H9 (cell line): Measurements from ENCODE around the gene KIF16B. TPM values are rescaled to one million over a fixed set of nuclear protein-coding genes. Genes with fewer than 3 reads are reported as not detected.

Experiments used
- DNase-seq: peaks from one replicate; pipeline ENCODE4 v3.0.0-alpha.2; 2017
- H2AFZ ChIP-seq: one replicate; pipeline ENCODE4 v1.6.1; 2013; ENCODE audit warnings: mild to moderate bottlenecking, low read length, control low read depth, moderate library complexity
- H2AK5ac ChIP-seq: 2 replicates; pipeline ENCODE4 v1.6.1; 2013; ENCODE audit warnings: low read length, control low read depth, mixed read lengths; ENCODE audit not compliant: insufficient read length
- H2BK120ac ChIP-seq: one replicate; pipeline ENCODE4 v1.6.1; 2013; ENCODE audit warnings: low read depth, mild to moderate bottlenecking, low read length, control low read depth, inconsistent platforms; ENCODE audit not compliant: poor library complexity, severe bottlenecking
- H2BK12ac ChIP-seq: 2 replicates; pipeline ENCODE4 v1.6.1; 2013; ENCODE audit warnings: low read length, control low read depth, mixed read lengths, low read depth; ENCODE audit not compliant: insufficient read length
- H2BK15ac ChIP-seq: 2 replicates; pipeline ENCODE4 v1.6.1; 2013; ENCODE audit warnings: low read depth, low read length, control low read depth
- H2BK20ac ChIP-seq: one replicate; pipeline ENCODE4 v1.6.1; 2013; ENCODE audit warnings: low read depth, mild to moderate bottlenecking, low read length, control low read depth, inconsistent platforms; ENCODE audit not compliant: poor library complexity, severe bottlenecking
- H2BK5ac ChIP-seq: 2 replicates; pipeline ENCODE4 v1.6.1; 2013; ENCODE audit warnings: low read length, control low read depth, mixed read lengths; ENCODE audit not compliant: insufficient read length
- H3K14ac ChIP-seq: 2 replicates; pipeline ENCODE4 v1.6.1; 2013; ENCODE audit warnings: low read length, control low read depth; ENCODE audit not compliant: insufficient read depth
- H3K18ac ChIP-seq: 2 replicates; pipeline ENCODE4 v1.6.1; 2013; ENCODE audit warnings: low read depth, mild to moderate bottlenecking, mixed read lengths, low read length, control low read depth; ENCODE audit not compliant: insufficient read length
- H3K23ac ChIP-seq: 2 replicates; pipeline ENCODE4 v1.6.1; 2013; ENCODE audit warnings: low read length, control low read depth, mixed read lengths, low read depth; ENCODE audit not compliant: insufficient read length
- H3K23me2 ChIP-seq: 2 replicates; pipeline ENCODE4 v1.6.1; 2013; ENCODE audit warnings: low read depth, mild to moderate bottlenecking, mixed read lengths, low read length, control low read depth; ENCODE audit not compliant: insufficient read length, poor library complexity, severe bottlenecking
- H3K27ac ChIP-seq: 2 replicates; pipeline ENCODE4 v1.5.1; 2013; ENCODE audit warnings: low read length, control low read depth, mixed read lengths, low read depth; ENCODE audit not compliant: insufficient read length
- H3K27me3 ChIP-seq: 2 replicates; pipeline ENCODE4 v1.6.1; 2013; ENCODE audit warnings: low read length, control low read depth, inconsistent platforms; ENCODE audit not compliant: insufficient read depth
- H3K4ac ChIP-seq: 2 replicates; pipeline ENCODE4 v1.6.1; 2013; ENCODE audit warnings: low read depth, mild to moderate bottlenecking, control low read depth, inconsistent platforms, low read length, moderate library complexity
- H3K4me1 ChIP-seq: 2 replicates; pipeline ENCODE4 v1.6.1; 2013; ENCODE audit warnings: low read length, control low read depth, inconsistent platforms; ENCODE audit not compliant: insufficient read depth
- H3K4me2 ChIP-seq: 2 replicates; pipeline ENCODE4 v1.6.1; 2013; ENCODE audit warnings: low read length, control low read depth, mixed read lengths; ENCODE audit not compliant: insufficient read length, insufficient read depth
- H3K56ac ChIP-seq: 2 replicates; pipeline ENCODE4 v1.6.1; 2013; ENCODE audit warnings: low read depth, mild to moderate bottlenecking, mixed read lengths, low read length, control low read depth; ENCODE audit not compliant: insufficient read length
- H3K79me1 ChIP-seq: 2 replicates; pipeline ENCODE4 v1.6.1; 2013; ENCODE audit warnings: low read depth, mild to moderate bottlenecking, moderate library complexity, low read length, control low read depth, inconsistent platforms; ENCODE audit not compliant: insufficient read depth, poor library complexity, severe bottlenecking
- H3K79me2 ChIP-seq: 2 replicates; pipeline ENCODE4 v1.6.1; 2013; ENCODE audit warnings: low read length, control low read depth, inconsistent platforms; ENCODE audit not compliant: insufficient read depth
- H3K9ac ChIP-seq: 2 replicates; pipeline ENCODE4 v1.6.1; 2013; ENCODE audit warnings: low read length, control low read depth, mixed read lengths; ENCODE audit not compliant: insufficient read length; ENCODE audit errors: extremely low read depth
- H3K9me3 ChIP-seq: one replicate; pipeline ENCODE4 v1.6.1; 2013; ENCODE audit warnings: low read depth, low read length, inconsistent platforms; ENCODE audit not compliant: control insufficient read depth
- H3T11ph ChIP-seq: one replicate; pipeline ENCODE4 v1.6.1; 2013; ENCODE audit warnings: mild to moderate bottlenecking, low read length, control low read depth, inconsistent platforms
- H4K20me1 ChIP-seq: one replicate; pipeline ENCODE4 v1.6.1; 2013; ENCODE audit not compliant: control insufficient read depth, insufficient read length, insufficient read depth
- H4K5ac ChIP-seq: 2 replicates; pipeline ENCODE4 v1.6.1; 2013; ENCODE audit warnings: low read depth, mild to moderate bottlenecking, mixed read lengths, low read length, control low read depth; ENCODE audit not compliant: insufficient read length
- H4K8ac ChIP-seq: replicated peaks from 2 replicates; pipeline ENCODE4 v1.6.1; 2013; ENCODE audit warnings: low read length, control low read depth, mixed read lengths, low read depth; ENCODE audit not compliant: insufficient read length
- H4K91ac ChIP-seq: 2 replicates; pipeline ENCODE4 v1.6.1; 2013; ENCODE audit warnings: low read depth, mild to moderate bottlenecking, moderate library complexity, mixed read lengths, low read length, control low read depth; ENCODE audit not compliant: insufficient read length
- H3K27ac Mint-ChIP-seq, 3 experiments: 2 replicates in 2 of 3; 3 replicates in 1 of 3; pipeline ENCODE4 v1.8.0; 2020 to 2021; ENCODE audit warnings: mixed read lengths in 3 of 3, mild to moderate bottlenecking in 1 of 3, moderate library complexity in 1 of 3
- H3K27me3 Mint-ChIP-seq: 2 replicates; pipeline ENCODE4 v1.8.0; 2021; ENCODE audit warnings: low read depth, mild to moderate bottlenecking, moderate library complexity, mixed read lengths
- H3K36me3 Mint-ChIP-seq, 3 experiments: 2 replicates in 2 of 3; 3 replicates in 1 of 3; pipeline ENCODE4 v1.8.0; 2020 to 2021; ENCODE audit warnings: low read depth in 3 of 3, mixed read lengths in 3 of 3; ENCODE audit not compliant: insufficient read depth in 1 of 3
- H3K4me1 Mint-ChIP-seq, 2 experiments: 2 replicates each; pipeline ENCODE4 v1.8.0; 2020; ENCODE audit warnings: mixed read lengths in 2 of 2
- H3K4me3 Mint-ChIP-seq, 2 experiments: 2 replicates in 1 of 2; 3 replicates in 1 of 2; pipeline ENCODE4 v1.8.0; 2020 to 2021; ENCODE audit warnings: mild to moderate bottlenecking in 2 of 2, mixed read lengths in 2 of 2, moderate library complexity in 1 of 2
- H3K9me3 Mint-ChIP-seq, 2 experiments: 2 replicates in 1 of 2; 3 replicates in 1 of 2; pipeline ENCODE4 v1.8.0; 2020; ENCODE audit warnings: mild to moderate bottlenecking in 2 of 2, mixed read lengths in 2 of 2, moderate library complexity in 1 of 2
- WGBS: extraction: QIAGEN DNeasy Blood & Tissue Kit; methylation state at CpG from one replicate; pipeline ENCODE4 v1.1.7; 2013; ENCODE audit warnings: missing lambda C conversion rate, low lambda C conversion rate, mixed read lengths; ENCODE audit not compliant: insufficient read length; ENCODE audit errors: extremely low coverage; 5-methylcytosine and 5-hydroxymethylcytosine counted together
- total RNA-seq: library from RNA; stranded (reverse); gene quantifications from 2 replicates; pipeline ENCODE4 v1.2.1, GENCODE V29; 2021
- TF ChIP-seq, protein P1 (sequence below): fragments of 200-600 bp; sonication (generic); conservative IDR thresholded peaks from 3 replicates; pipeline ENCODE4 v1.8.0; 2021; ENCODE audit warnings: antibody characterized with exemption, mild to moderate bottlenecking

Gene KIF16B
- total RNA-seq, 1 experiment from 2014 or later: 7.4 TPM

DNA sequence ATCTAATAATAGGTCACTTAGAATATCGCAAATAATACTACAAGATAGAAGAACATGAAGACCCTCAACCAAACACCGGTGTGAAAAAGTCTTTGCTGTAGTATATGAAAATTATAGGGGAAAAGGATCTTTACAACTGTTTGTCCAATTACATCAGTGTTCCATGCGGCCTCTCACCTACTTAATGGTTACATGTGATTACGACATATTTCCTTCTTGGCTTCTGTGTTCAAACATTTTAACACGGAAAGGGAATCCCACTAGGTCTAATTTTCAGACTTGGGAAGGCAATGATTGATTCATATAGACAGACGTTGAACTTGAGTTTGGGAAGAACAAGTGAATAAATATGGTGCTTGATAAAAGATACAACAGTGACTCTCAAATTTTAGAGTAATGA, 273.4 kb downstream of the KIF16B start:
- no CpG with 5 or more reads among the region's 6 CpGs for WGBS
- H3K9me3 Mint-ChIP-seq: peaks cover 19 to 28% of the 10 kb centered on the region in 2 experiments
- no peaks in the 10 kb centered on the region for H3K79me2 ChIP-seq

More for the DNA sequence above, 273.4 kb downstream of the KIF16B start:
- no peaks in the 10 kb centered on the region for H3K27me3 Mint-ChIP-seq
- no peak overlapping the region for H3K4ac ChIP-seq
- no peak overlapping the region for H3T11ph ChIP-seq
- no peaks in the 10 kb centered on the region for H3K9me3 ChIP-seq
- no peak overlapping the region for H4K8ac ChIP-seq
- DNase-seq: no peak
- peaks cover 19 to 25% (median 21%) of the 10 kb centered on the region in 3 experiments for H3K36me3 Mint-ChIP-seq
- TF ChIP-seq, protein P1, sequence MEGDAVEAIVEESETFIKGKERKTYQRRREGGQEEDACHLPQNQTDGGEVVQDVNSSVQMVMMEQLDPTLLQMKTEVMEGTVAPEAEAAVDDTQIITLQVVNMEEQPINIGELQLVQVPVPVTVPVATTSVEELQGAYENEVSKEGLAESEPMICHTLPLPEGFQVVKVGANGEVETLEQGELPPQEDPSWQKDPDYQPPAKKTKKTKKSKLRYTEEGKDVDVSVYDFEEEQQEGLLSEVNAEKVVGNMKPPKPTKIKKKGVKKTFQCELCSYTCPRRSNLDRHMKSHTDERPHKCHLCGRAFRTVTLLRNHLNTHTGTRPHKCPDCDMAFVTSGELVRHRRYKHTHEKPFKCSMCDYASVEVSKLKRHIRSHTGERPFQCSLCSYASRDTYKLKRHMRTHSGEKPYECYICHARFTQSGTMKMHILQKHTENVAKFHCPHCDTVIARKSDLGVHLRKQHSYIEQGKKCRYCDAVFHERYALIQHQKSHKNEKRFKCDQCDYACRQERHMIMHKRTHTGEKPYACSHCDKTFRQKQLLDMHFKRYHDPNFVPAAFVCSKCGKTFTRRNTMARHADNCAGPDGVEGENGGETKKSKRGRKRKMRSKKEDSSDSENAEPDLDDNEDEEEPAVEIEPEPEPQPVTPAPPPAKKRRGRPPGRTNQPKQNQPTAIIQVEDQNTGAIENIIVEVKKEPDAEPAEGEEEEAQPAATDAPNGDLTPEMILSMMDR: no peak
- no peak overlapping the region for H3K27ac Mint-ChIP-seq
- H3K18ac ChIP-seq: no peak overlapping the region
- no peak overlapping the region for H2BK20ac ChIP-seq
- H3K4me1 Mint-ChIP-seq: no peaks in the 10 kb centered on the region
- no peak overlapping the region for H3K56ac ChIP-seq
- no peaks in the 10 kb centered on the region for H3K4me1 ChIP-seq
- H3K4me3 Mint-ChIP-seq: no peak overlapping the region
- H3K27me3 ChIP-seq: no peaks in the 10 kb centered on the region
- H2BK5ac ChIP-seq: no peak overlapping the region
- H3K23ac ChIP-seq: no peak overlapping the region
- no peak overlapping the region for H2BK120ac ChIP-seq
- H4K20me1 ChIP-seq: no peaks in the 10 kb centered on the region
- no peak overlapping the region for H2BK12ac ChIP-seq
- H3K27ac ChIP-seq: no peak overlapping the region
- H4K5ac ChIP-seq: no peak overlapping the region
- H3K9ac ChIP-seq: no peak overlapping the region
- H3K14ac ChIP-seq: no peak overlapping the region
- H3K23me2 ChIP-seq: no peaks in the 10 kb centered on the region
- H4K91ac ChIP-seq: no peak overlapping the region
- H3K4me2 ChIP-seq: no peak overlapping the region
- H2AFZ ChIP-seq: no peak overlapping the region
- H2BK15ac ChIP-seq: no peak overlapping the region
- no peaks in the 10 kb centered on the region for H3K79me1 ChIP-seq
- no peak overlapping the region for H2AK5ac ChIP-seq
